ENCODE measurements around the gene A1CF.
"Not testable (repeated sequence)": the region's sequence is repeated elsewhere in the genome, so short reads cannot be mapped to it uniquely, and the experiment has no call there.

A1CF gene

GRCh38 chr10:50788951-50789945 lies 96.2 kb downstream of the A1CF start:
- DNase-seq (ENCODE audit: low read depth), result no peak

DNA sequence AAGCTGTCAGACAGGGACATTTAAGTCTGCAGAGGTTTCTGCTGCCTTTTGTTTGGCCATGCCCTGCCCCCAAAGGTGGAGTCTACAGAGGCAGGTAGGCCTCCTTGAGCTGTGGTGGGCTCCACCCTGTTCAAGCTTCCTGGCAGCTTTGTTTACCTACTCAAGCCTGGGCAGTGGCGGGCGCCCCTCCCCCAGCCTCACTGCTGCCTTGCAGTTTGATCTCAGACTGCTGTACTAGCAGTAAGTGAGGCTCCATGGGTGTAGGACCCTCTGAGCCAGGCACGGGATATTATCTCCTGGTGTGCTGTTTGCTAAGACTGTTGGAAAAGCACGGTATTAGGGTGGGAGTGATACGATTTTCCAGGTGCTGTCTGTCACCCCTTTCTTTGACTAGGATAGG lies 97.5 kb downstream of the A1CF start:
- DNase-seq (ENCODE audit: low read depth), result not testable (repeated sequence)

DNA sequence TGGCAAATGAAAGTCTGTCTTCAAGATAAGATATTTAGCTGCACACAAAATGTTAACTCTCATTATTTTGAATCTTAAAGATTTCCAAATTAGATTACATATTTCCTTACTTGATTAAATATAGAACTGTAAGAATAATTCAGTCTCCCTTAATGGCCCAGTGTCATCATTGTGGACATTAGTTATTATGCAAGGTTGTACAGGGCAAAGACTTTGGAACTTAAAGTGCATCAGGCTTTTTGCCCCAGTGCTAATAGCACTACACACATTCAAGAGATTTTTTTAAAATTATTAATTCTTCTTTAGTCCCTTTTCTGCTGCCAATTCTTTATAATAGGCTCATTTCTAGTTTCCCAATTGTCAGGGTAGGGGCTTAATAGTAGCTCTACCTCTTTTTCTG lies 103.4 kb downstream of the A1CF start:
- DNase-seq (ENCODE audit: low read depth), result not testable (repeated sequence)

GRCh38 chr10:50780036-50780435 lies 105.4 kb downstream of the A1CF start:
- DNase-seq (ENCODE audit: low read depth), result not testable (repeated sequence)

GRCh38 chr10:50774868-50775267 lies 110.6 kb downstream of the A1CF start:
- DNase-seq (ENCODE audit: low read depth), result not testable (repeated sequence)

DNA sequence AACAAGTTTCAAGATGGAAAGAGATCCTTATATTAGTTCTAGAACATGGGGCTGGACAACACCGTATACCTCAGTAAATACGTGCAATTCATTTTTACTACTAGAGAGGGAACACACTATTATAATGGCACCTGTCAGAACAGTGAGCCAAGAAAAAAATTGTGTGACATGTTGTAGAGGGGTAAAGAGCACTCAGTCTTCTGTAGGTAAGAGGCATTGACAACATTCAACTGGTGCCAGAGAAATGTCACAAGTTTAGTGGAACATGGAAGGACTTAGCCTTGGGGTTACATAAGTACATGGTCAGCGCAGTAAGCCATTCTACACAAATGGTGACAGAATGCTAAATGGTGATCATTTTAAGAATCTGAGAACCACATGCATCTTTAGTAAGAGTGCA lies 113.4 kb downstream of the A1CF start:
- not testable (repeated sequence) for DNase-seq (ENCODE audit: low read depth)

GRCh38 chr10:50766774-50767513 lies 118.5 kb downstream of the A1CF start:
- DNase-seq (ENCODE audit: low read depth), result not testable (repeated sequence)

All from activated T-cell treated with anti-CD3 and anti-CD28 coated beads for 48 hours (primary cell).